Loucy (cell line): Measurements from ENCODE around the gene TPRG1.

ENCODE experiments used
- H2AFZ ChIP-seq: fragments of 200-600 bp; sonication (generic); 2 replicates; pipeline ENCODE4 v1.6.0; 2016; ENCODE audit warnings: antibody characterized with exemption, mild to moderate bottlenecking, low read length, moderate library complexity
- H3F3A ChIP-seq: fragments of 200-600 bp; 2 replicates; pipeline ENCODE4 v1.6.0; 2016; ENCODE audit warnings: antibody characterized with exemption, low read depth, mild to moderate bottlenecking
- H3K27me3 ChIP-seq: fragments of 200-600 bp; sonication (generic); 2 replicates; pipeline ENCODE4 v1.6.1; 2014; ENCODE audit warnings: low read length, mild to moderate bottlenecking; ENCODE audit not compliant: insufficient read depth, poor library complexity, severe bottlenecking
- H3K36me3 ChIP-seq: fragments of 200-600 bp; sonication (generic); 2 replicates; pipeline ENCODE4 v1.6.1; 2016; ENCODE audit warnings: low read length; ENCODE audit not compliant: insufficient read depth
- H3K4me1 ChIP-seq: fragments of 200-600 bp; sonication (generic); 2 replicates; pipeline ENCODE4 v1.5.1; 2014; ENCODE audit warnings: low read length, mild to moderate bottlenecking; ENCODE audit not compliant: insufficient read depth, poor library complexity, severe bottlenecking
- H3K4me2 ChIP-seq: fragments of 200-600 bp; sonication (generic); 2 replicates; pipeline ENCODE4 v1.6.0; 2014; ENCODE audit warnings: antibody characterized with exemption, low read length, low read depth, mild to moderate bottlenecking; ENCODE audit not compliant: poor library complexity, severe bottlenecking
- H3K4me3 ChIP-seq: fragments of 200-600 bp; sonication (generic); 2 replicates; pipeline ENCODE4 v1.5.1; 2014; ENCODE audit warnings: low read length, mild to moderate bottlenecking, mixed read lengths; ENCODE audit not compliant: poor library complexity, severe bottlenecking
- H3K79me2 ChIP-seq: fragments of 200-600 bp; sonication (generic); 2 replicates; pipeline ENCODE4 v1.6.1; 2014; ENCODE audit warnings: low read length; ENCODE audit not compliant: insufficient read depth
- H3K9ac ChIP-seq: fragments of 200-600 bp; sonication (generic); 2 replicates; pipeline ENCODE4 v1.6.0; 2014; ENCODE audit warnings: mild to moderate bottlenecking, low read depth, low read length, moderate library complexity; ENCODE audit not compliant: poor library complexity, severe bottlenecking
- H3K9me2 ChIP-seq: fragments of 200-600 bp; sonication (generic); replicated peaks from 2 replicates; pipeline ENCODE4 v1.6.1; 2016; ENCODE audit warnings: low read depth, low read length, mixed read lengths
- H3K9me3 ChIP-seq: fragments of 200-600 bp; sonication (generic); 2 replicates; pipeline ENCODE4 v1.6.1; 2014; ENCODE audit warnings: mild to moderate bottlenecking, antibody characterized with exemption, low read length, low read depth; ENCODE audit not compliant: insufficient read depth
- H4K20me1 ChIP-seq: fragments of 200-600 bp; sonication (generic); 2 replicates; pipeline ENCODE4 v1.6.0; 2014; ENCODE audit warnings: antibody characterized with exemption, low read length, mild to moderate bottlenecking; ENCODE audit not compliant: insufficient read depth, poor library complexity, severe bottlenecking
- CTCF ChIP-seq: fragments of 200-600 bp; sonication (generic); conservative IDR thresholded peaks from 2 replicates; pipeline ENCODE4 v1.5.1; 2014; ENCODE audit warnings: mild to moderate bottlenecking, antibody characterized with exemption, low read length
- EZH2phosphoT487 ChIP-seq: fragments of 200-600 bp; IDR thresholded peaks from 2 replicates; pipeline ENCODE4 v1.6.1; 2018; ENCODE audit warnings: antibody characterized with exemption, mild to moderate bottlenecking, moderate library complexity, borderline replicate concordance

TPRG1 gene

GRCh38 chr3:189355115-189355480 is 183.3 kb downstream of the TPRG1 start:
- Histone ChIP-seq H2AFZ (peak overlapping the region; percentile 38; the same call in 1 of the 2 replicates), H3K27me3 (no peaks in the 10 kb centered on the region), H3K9me3 (no peaks in the 10 kb centered on the region), H3K4me3 (no peak overlapping the region), H4K20me1 (no peaks in the 10 kb centered on the region), H3K79me2 (no peaks in the 10 kb centered on the region), H3K4me1 (peaks cover 31% of the 10 kb centered on the region), H3K4me2 (peak overlapping the region; percentile 62), H3F3A (no peaks in the 10 kb centered on the region), H3K9ac (peak overlapping the region; percentile 19), H3K36me3 (no peaks in the 10 kb centered on the region), H3K9me2 (no peaks in the 10 kb centered on the region)
- no peak for TF ChIP-seq CTCF
- TF ChIP-seq EZH2phosphoT487, result no peak

- TF ChIP-seq EZH2phosphoT487, result no peak
- no peak for TF ChIP-seq CTCF
- Histone ChIP-seq H3K9me2 (no peaks in the 10 kb centered on the region), H3K79me2 (no peaks in the 10 kb centered on the region), H3F3A (no peaks in the 10 kb centered on the region), H3K27me3 (no peaks in the 10 kb centered on the region), H3K4me2 (peak overlapping the region; percentile 62), H3K4me3 (peak overlapping the region; percentile 44), H3K9ac (peak overlapping the region; percentile 19), H2AFZ (peak overlapping the region; percentile 38), H3K4me1 (peaks cover 29% of the 10 kb centered on the region), H3K9me3 (no peaks in the 10 kb centered on the region), H4K20me1 (no peaks in the 10 kb centered on the region), H3K36me3 (no peaks in the 10 kb centered on the region)
These were observed 183.9 kb downstream of the TPRG1 start for GRCh38 chr3:189355481-189356201.

- H3K79me2 ChIP-seq, result no peaks in the 10 kb centered on the region
- TF ChIP-seq CTCF (no peak), EZH2phosphoT487 (no peak)
- H3K4me3 ChIP-seq, result no peak overlapping the region
- H2AFZ ChIP-seq, result no peak overlapping the region
- no peaks in the 10 kb centered on the region for H3K9me2 ChIP-seq
- peaks cover 38% of the 10 kb centered on the region for H3K4me1 ChIP-seq
- no peaks in the 10 kb centered on the region for H3F3A ChIP-seq
- H3K36me3 ChIP-seq, result no peaks in the 10 kb centered on the region
- no peak overlapping the region for H3K9ac ChIP-seq
- no peaks in the 10 kb centered on the region for H3K27me3 ChIP-seq
- no peaks in the 10 kb centered on the region for H3K9me3 ChIP-seq
- H3K4me2 ChIP-seq, result no peak overlapping the region
- H4K20me1 ChIP-seq, result no peaks in the 10 kb centered on the region
These were observed 188.5 kb downstream of the TPRG1 start for GRCh38 chr3:189360291-189360690.
